Stimulated activated CD4-positive, alpha-beta T cell treated with anti-CD3 and anti-CD28 coated beads, Interleukin-4, amount 100 ng/mL, for 48 hours (primary cell): Measurements from ENCODE around the gene PPIG.
"Not testable (repeated sequence)": the region's sequence is repeated elsewhere in the genome, so short reads cannot be mapped to it uniquely, and the experiment has no call there.

Experiments used
- DNase-seq, 2 donors: peaks; one replicate each; pipeline ENCODE4 v3.0.0-alpha.2; 2020; ENCODE audit warnings: low read depth in 2 of 2

PPIG gene

GRCh38 chr2:169664600-169664977 is 80.4 kb downstream of the PPIG start:
- DNase-seq: no peak

- DNase-seq: no peak
Measured at GRCh38 chr2:169664978-169665930, 81.1 kb downstream of the PPIG start.

GRCh38 chr2:169667583-169667982 is 83.4 kb downstream of the PPIG start:
- no peak for DNase-seq

GRCh38 chr2:169670215-169670651 is 86.1 kb downstream of the PPIG start:
- DNase-seq: no peak

GRCh38 chr2:169670937-169671336 is 86.8 kb downstream of the PPIG start:
- DNase-seq: no peak

GRCh38 chr2:169672406-169672805 is 88.3 kb downstream of the PPIG start:
- no peak for DNase-seq

- DNase-seq: no peak
Measured at GRCh38 chr2:169673106-169673505, 89.0 kb downstream of the PPIG start.

GRCh38 chr2:169673921-169674320 is 89.8 kb downstream of the PPIG start:
- no peak for DNase-seq

- DNase-seq: no peak
Measured at GRCh38 chr2:169676357-169676756, 92.2 kb downstream of the PPIG start.

- no peak for DNase-seq
Measured at GRCh38 chr2:169676850-169677249, 92.7 kb downstream of the PPIG start.

- no peak for DNase-seq
Measured at GRCh38 chr2:169683054-169683424, 98.9 kb downstream of the PPIG start.

GRCh38 chr2:169683425-169684134 is 99.4 kb downstream of the PPIG start:
- DNase-seq: no peak

GRCh38 chr2:169684135-169684565 is 100.0 kb downstream of the PPIG start:
- no peak for DNase-seq

GRCh38 chr2:169684712-169685111 is 100.6 kb downstream of the PPIG start:
- DNase-seq: not testable (repeated sequence)

- DNase-seq: not testable (repeated sequence)
Measured at GRCh38 chr2:169686825-169687224, 102.7 kb downstream of the PPIG start.

GRCh38 chr2:169687943-169688342 is 103.8 kb downstream of the PPIG start:
- DNase-seq: not testable (repeated sequence)

- DNase-seq: no peak
Measured at GRCh38 chr2:169690958-169691357, 106.8 kb downstream of the PPIG start.
